Measurements from ENCODE around the gene SLC50A1. TPM values are rescaled to one million over a fixed set of nuclear protein-coding genes. Genes with fewer than 3 reads are reported as not detected.
"Not testable (repeated sequence)": the region's sequence is repeated elsewhere in the genome, so short reads cannot be mapped to it uniquely, and the experiment has no call there.

The SLC50A1 gene
- total and polyA plus RNA-seq, 2 donors: 19.5 to 31.7 TPM

GRCh38 chr1:155164625-155165024 is 29.0 kb downstream of the SLC50A1 start:
- not testable (repeated sequence) for H3K4me3 ChIP-seq (ENCODE audit: low read depth, low read length); H3K4me1 ChIP-seq (ENCODE audit: insufficient read depth); DNase-seq (ENCODE audit: extremely low spot score); H3K36me3 ChIP-seq (ENCODE audit: insufficient read depth); H3K27ac ChIP-seq (ENCODE audit: low read depth)
- WGBS: 91% methylated on average over 11 of the region's 11 CpGs

- 51% methylated on average over 8 of the region's 8 CpGs for WGBS
- Histone ChIP-seq H3K4me3 (ENCODE audit: low read depth, low read length) (no peak overlapping the region), H3K27ac (ENCODE audit: low read depth) (no peak overlapping the region), H3K4me1 (ENCODE audit: insufficient read depth) (no peaks in the 10 kb centered on the region), H3K36me3 (ENCODE audit: insufficient read depth) (no peaks in the 10 kb centered on the region)
- no peak for DNase-seq (ENCODE audit: extremely low spot score)
Measured at GRCh38 chr1:155166051-155166470, 30.4 kb downstream of the SLC50A1 start.

DNA sequence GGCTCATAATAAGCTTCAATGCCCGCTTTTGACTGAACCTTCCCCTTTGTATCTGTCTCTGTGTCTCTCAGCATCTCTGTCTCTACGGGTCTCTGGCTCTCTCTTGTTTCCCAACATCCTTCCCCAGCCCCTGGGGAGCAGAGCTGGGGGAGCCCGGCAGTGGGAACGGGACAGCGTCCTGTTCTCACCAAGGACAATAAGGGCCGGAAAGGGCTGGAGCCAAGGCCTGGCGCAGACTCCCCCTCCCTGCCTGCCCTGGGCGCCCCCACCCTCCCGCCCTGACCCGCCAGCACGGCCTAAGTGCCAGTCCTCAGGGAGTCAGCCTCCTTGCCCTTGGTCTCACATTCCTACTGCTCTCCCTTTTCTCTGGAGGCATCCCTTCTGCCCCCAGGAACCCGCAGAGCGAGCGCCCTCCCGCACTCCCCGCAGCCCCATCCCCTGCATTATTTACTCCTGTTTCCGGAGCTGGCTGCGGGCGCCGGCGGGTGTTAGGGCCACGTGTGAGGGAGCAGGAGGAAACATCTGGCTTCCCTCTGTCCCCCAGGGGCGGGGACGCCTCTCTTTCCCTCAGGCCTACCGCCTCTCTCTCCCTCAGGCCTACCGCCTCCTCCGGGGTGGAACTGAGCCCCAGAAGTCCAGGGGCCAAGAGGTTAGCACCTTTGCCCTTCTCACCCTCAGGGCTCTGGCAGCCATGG is 31.0 kb downstream of the SLC50A1 start:
- no peaks in the 10 kb centered on the region for H3K36me3 ChIP-seq (ENCODE audit: insufficient read depth)
- WGBS: 25% methylated on average over 27 of the region's 27 CpGs
- DNase-seq (ENCODE audit: extremely low spot score): no peak
- H3K4me3 ChIP-seq (ENCODE audit: low read depth, low read length): no peak overlapping the region
- H3K4me1 ChIP-seq (ENCODE audit: insufficient read depth): no peaks in the 10 kb centered on the region
- H3K27ac ChIP-seq (ENCODE audit: low read depth): no peak overlapping the region

DNA sequence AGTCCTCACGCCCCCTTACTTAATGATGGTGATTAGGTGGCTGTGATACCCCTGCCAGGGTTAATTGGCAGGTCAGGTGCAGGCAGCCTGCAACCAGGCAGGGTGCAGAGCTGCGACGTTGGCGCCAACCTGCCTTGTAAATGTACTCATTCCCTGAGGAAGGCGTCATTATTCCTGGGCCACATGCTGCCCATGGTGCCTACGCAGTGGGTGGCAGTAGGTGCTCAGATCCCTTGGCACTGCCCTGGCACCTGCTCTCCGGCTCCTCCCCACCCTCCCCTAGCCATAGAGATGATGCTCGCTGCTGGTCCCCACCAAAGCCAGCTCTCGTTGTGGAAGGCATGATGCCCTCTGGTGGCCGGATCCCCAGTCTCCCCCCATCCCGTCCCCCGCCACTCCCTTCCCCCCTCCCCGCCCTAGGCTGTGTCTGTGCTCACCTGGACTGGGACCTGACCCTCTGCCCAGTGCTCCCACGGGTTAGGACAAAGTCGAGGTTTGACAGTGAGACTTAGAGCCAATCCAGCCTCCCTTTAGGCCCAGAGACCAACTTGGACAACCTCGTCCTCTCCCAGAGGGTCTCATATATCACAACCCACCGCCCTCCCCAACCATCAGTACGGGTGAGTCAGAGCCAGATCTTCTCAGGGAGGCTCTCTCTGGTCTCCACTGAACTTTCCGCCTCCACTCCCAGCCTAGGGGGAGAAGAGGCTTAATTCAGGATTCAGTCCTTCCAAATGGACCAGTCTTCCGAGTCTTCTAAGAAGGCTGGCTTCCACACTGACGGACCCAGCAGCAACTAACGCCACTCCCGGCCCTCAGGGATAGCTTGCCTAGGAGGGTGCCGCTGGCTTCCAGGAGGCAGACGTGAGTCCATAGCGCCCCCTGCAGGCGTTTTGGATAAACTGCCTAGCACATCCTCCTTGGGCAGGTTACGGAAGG is 31.8 kb downstream of the SLC50A1 start:
- 7% methylated on average over 28 of the region's 28 CpGs for WGBS

DNA sequence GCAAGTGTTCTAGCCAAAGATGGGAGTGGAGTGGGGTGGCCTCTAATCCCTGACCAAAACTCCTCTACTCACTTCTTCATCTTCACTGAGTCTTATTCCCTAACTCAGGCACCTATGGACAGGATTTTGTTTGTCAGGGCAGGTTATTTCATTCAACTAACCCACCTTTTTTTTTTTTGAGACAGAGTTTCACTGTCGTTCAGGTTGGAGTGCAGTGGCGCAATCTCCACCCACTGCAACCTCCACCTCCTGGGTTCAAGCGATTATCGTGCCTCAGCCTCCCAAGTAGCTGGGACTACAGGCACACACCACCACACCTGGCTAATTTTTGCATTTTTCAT is 32.4 kb downstream of the SLC50A1 start:
- H3K27ac ChIP-seq (ENCODE audit: low read depth); DNase-seq (ENCODE audit: extremely low spot score); H3K36me3 ChIP-seq (ENCODE audit: insufficient read depth); H3K4me1 ChIP-seq (ENCODE audit: insufficient read depth); H3K4me3 ChIP-seq (ENCODE audit: low read depth, low read length): not testable (repeated sequence)
- 42% methylated on average over 4 of the region's 4 CpGs for WGBS

More for the DNA sequence above, 31.8 kb downstream of the SLC50A1 start:
- H3K36me3 ChIP-seq (ENCODE audit: insufficient read depth): no peaks in the 10 kb centered on the region
- no peak overlapping the region for H3K27ac ChIP-seq (ENCODE audit: low read depth)
- H3K4me3 ChIP-seq (ENCODE audit: low read depth, low read length): no peak overlapping the region
- peak; percentile 69 for DNase-seq (ENCODE audit: extremely low spot score)
- no peaks in the 10 kb centered on the region for H3K4me1 ChIP-seq (ENCODE audit: insufficient read depth)

DNA sequence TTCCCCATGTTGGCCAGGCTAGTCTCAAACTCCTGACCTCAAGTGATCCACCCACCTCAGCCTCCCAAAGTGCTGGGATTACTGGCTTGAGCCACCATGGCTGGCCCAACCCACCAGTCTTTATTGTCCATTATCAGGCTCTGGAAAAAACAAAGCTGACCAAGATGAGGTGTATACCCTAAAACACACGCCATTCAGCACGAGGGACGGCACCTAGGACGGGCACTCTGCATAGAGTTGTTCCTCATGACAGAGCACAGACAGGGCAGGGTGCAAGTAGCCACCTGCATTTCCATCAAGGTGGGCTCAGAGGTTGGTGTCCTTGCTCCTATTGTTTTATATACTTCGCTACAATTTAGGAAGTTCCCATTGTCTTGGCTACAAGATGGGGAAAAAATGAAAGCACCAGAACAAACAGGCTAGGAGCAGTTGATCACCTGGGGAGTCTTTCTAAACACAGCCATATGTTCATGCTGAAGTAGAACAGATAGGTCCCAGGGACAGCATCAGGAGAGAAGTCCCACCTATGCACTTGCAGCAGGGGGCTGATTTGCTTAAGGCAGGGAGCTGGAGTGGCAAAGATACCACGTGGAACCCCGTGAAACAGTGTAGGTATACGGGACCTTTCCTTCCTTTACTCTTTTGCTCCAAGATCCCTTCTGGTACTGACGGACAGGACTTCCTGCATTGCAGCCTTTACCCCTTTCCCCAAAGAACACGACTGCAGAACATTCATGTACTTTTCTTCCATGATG is 33.0 kb downstream of the SLC50A1 start:
- DNase-seq (ENCODE audit: extremely low spot score): no peak
- Histone ChIP-seq H3K27ac (ENCODE audit: low read depth) (no peak overlapping the region), H3K4me3 (ENCODE audit: low read depth, low read length) (no peak overlapping the region), H3K36me3 (ENCODE audit: insufficient read depth) (no peaks in the 10 kb centered on the region), H3K4me1 (ENCODE audit: insufficient read depth) (no peaks in the 10 kb centered on the region)
- 86% methylated on average over 10 of the region's 10 CpGs for WGBS

GRCh38 chr1:155169541-155169940 is 33.9 kb downstream of the SLC50A1 start:
- Histone ChIP-seq H3K4me1 (ENCODE audit: insufficient read depth) (no peaks in the 10 kb centered on the region), H3K36me3 (ENCODE audit: insufficient read depth) (no peaks in the 10 kb centered on the region), H3K4me3 (ENCODE audit: low read depth, low read length) (no peak overlapping the region), H3K27ac (ENCODE audit: low read depth) (no peak overlapping the region)
- WGBS: 82% methylated on average over 5 of the region's 5 CpGs
- no peak for DNase-seq (ENCODE audit: extremely low spot score)

DNA sequence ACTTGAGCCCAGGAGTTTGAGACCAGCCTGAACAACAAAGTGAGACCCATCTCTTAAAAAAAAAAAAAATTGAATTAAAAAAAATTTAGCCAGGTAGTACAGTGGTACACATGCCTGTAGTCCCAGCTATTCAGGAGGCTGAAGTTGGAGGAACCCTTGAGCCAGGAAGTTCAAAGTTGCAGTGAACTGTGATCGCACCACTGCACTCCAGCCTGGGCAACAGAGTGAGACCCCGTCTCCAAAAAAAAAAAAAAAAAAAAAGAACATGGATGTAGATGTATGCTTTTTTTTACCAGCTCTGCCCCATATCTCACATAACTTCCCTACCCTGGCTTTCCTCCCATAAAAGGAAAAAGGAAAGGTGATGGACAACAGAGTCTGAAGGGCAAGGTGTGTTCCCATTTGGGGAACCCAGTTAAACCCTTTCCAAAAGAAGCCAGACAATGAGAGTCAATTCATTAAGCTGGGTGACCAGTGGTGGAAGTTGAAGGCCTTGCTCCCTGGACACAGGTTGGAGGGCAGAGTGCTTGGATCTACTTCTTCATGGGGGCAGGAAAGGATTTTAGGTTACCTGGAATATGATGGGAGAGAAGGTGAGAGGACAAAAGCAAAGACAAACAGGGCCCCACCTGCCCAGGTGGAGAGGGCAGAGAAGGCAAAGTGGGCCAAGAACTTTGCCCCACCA is 34.6 kb downstream of the SLC50A1 start:
- Histone ChIP-seq H3K36me3 (ENCODE audit: insufficient read depth) (no peaks in the 10 kb centered on the region), H3K4me1 (ENCODE audit: insufficient read depth) (no peaks in the 10 kb centered on the region), H3K4me3 (ENCODE audit: low read depth, low read length) (no peak overlapping the region), H3K27ac (ENCODE audit: low read depth) (no peak overlapping the region)
- DNase-seq (ENCODE audit: extremely low spot score): no peak
- 87% methylated on average over 2 of the region's 2 CpGs for WGBS

GRCh38 chr1:155170806-155171205 is 35.2 kb downstream of the SLC50A1 start:
- no peak overlapping the region for H3K4me3 ChIP-seq (ENCODE audit: low read depth, low read length)
- no peaks in the 10 kb centered on the region for H3K36me3 ChIP-seq (ENCODE audit: insufficient read depth)
- no peak for DNase-seq (ENCODE audit: extremely low spot score)
- 91% methylated on average over 7 of the region's 7 CpGs for WGBS
- H3K27ac ChIP-seq (ENCODE audit: low read depth): no peak overlapping the region
- H3K4me1 ChIP-seq (ENCODE audit: insufficient read depth): no peaks in the 10 kb centered on the region

DNA sequence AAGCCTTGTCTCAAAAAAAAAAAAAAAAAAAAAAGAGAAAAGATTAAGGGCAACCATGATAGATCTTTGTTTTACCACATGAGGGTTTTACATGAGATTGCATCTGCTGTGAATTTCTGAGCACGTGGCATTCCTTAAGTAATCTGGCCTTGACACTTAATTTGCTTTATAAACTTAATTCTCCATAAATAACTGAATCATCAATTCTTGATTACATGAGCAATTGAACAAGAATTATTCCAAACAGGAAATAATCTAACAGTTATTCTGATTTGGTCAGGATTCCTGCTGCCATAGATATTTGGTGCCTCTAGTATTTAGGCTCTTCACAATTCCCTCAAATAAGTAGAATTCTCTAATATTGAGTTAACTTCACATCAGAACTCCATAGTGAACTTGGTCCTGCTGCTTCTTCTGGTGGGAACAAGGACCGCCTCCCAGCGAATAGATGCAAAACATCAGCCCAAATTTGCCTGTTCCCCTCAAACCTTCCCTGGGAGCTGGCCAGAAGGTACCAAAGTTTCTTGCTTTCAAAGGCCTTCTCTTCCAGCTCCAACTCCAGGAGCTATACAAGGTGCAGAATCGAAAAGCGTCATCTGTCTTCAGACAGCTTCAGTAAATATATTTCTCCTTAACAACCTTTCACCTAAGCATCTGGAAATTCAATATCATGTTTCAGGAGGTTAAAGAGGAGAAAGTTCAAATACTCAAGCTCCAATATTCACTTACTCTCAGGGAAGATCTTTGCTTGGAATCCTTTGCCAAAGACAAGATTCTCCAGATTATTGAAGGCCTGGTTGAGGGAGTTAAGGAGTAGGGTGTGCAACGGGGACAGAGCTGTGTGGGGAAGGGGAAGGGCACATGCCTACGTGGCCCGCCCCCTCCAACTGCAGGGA is 36.4 kb downstream of the SLC50A1 start:
- peak overlapping the region; percentile 78 for H3K27ac ChIP-seq (ENCODE audit: low read depth)
- no peak for DNase-seq (ENCODE audit: extremely low spot score)
- no peaks in the 10 kb centered on the region for H3K4me1 ChIP-seq (ENCODE audit: insufficient read depth)
- no peaks in the 10 kb centered on the region for H3K36me3 ChIP-seq (ENCODE audit: insufficient read depth)
- 44% methylated on average over 8 of the region's 8 CpGs for WGBS
- H3K4me3 ChIP-seq (ENCODE audit: low read depth, low read length): peak overlapping the region; percentile 72

- Histone ChIP-seq H3K36me3 (ENCODE audit: insufficient read depth) (no peaks in the 10 kb centered on the region), H3K4me3 (ENCODE audit: low read depth, low read length) (peak within 1 kb of the TSS; percentile 72), H3K27ac (ENCODE audit: low read depth) (peak within 1 kb of the TSS; percentile 78), H3K4me1 (ENCODE audit: insufficient read depth) (no peaks in the 10 kb centered on the region)
- DNase-seq (ENCODE audit: extremely low spot score): peak; percentile 88
- under 1% methylated on average over 57 of the region's 57 CpGs for WGBS
Measured at GRCh38 chr1:155172732-155173477, 37.3 kb downstream of the SLC50A1 start, which contains the start of gene KRTCAP2. TSS of gene KRTCAP2 (minus strand) at chr1:155173304. CDS start at chr1:155173224, 80 bp downstream.

Measured in urinary bladder (tissue), 4 donors.